ENCODE data around the gene LIMK2. TPM values are rescaled to one million over a fixed set of nuclear protein-coding genes. Genes with fewer than 3 reads are reported as not detected.

LIMK2 gene
- total and polyA plus RNA-seq, 9 of the 15 experiments (the other 6 are each of a cell fraction or from before 2014, with no cell fraction given) = 1.1 to 14.5 (median 8.5) TPM

- Histone ChIP-seq H3K9ac (ENCODE audit: insufficient read depth in 1 of 2, low read depth in 2 of 2, low read length in 2 of 2) (peak overlapping the region in 1 of 2 experiments; percentile 19; a peak in 2 of 4 replicates), H3K9me3 (replicated peaks; ENCODE audit: control insufficient read depth, insufficient read depth, low read depth, low read length) (no peaks in the 10 kb centered on the region), H3K4me3 (no peak overlapping the region), H3K27me3 (ENCODE audit: control insufficient read depth in 2 of 2, insufficient read depth in 2 of 2, low read length in 2 of 2) (no peaks in the 10 kb centered on the region), H3K27ac (ENCODE audit: extremely low read depth, low read depth, low read length) (peak overlapping the region; percentile 43; the same call in 1 of the 3 replicates), H3K4me2 (ENCODE audit: insufficient read depth, low read length) (peak overlapping the region; percentile 48), H3K79me2 (ENCODE audit: control insufficient read depth, insufficient read depth, low read length) (no peaks in the 10 kb centered on the region), H3K9me1 (ENCODE audit: control insufficient read depth, insufficient read depth, low read length) (no peaks in the 10 kb centered on the region), H4K20me1 (replicated peaks; ENCODE audit: control insufficient read depth, insufficient read depth, low read length) (no peaks in the 10 kb centered on the region), H3K36me3 (ENCODE audit: control insufficient read depth, insufficient read depth, low read length) (no peaks in the 10 kb centered on the region), H2AFZ (ENCODE audit: low read depth, low read length) (no peak overlapping the region), H3K4me1 (replicated peaks in 1 of 2; ENCODE audit: control insufficient read depth in 2 of 2, insufficient read depth in 2 of 2, low read length in 2 of 2) (peaks cover 9 to 18% of the 10 kb centered on the region in 2 experiments; a peak in 4 of 5 replicates)
- BruUV-seq (replicated peaks) = no TSS peak
- intact Hi-C loops (cut with micrococcal nuclease) = no loop called here
- 0 out of 3 replicates have a peak, but pooled peaks have one; percentile 10 for ATAC-seq
- ChIA-PET CTCF (ENCODE audit: low intra/inter-chr PET ratio) (interaction anchor here (0.6 kb wide), 1 partner anchor 16 kb away, joined by 4 read pairs; no protein-coding TSS in a partner anchor), POLR2A (interaction anchor here (0.5 to 1.0 kb wide), 2 partner anchors 17 to 56 kb away, joined by 3 to 5 read pairs; no protein-coding TSS in a partner anchor)
- DNase-seq (ENCODE audit: extremely low read depth in 1 of 4, low spot score in 3 of 4) = peak in 2 of 4 experiments; percentile 40
- peak; percentile 70 for FAIRE-seq
- WGBS (ENCODE audit: insufficient coverage, low coverage, missing lambda C conversion rate) = 35% methylated on average over 5 of the region's 5 CpGs
- in situ Hi-C loops (cut with MboI) = no loop called here
- TF ChIP-seq PBX2 (CRISPR knock-in tag; IDR thresholded peaks at IDR 0.05; ENCODE audit: low read depth) (no peak), PBX2 (tag; conservative IDR thresholded peaks at IDR 0.05; ENCODE audit: low read depth) (peak; percentile 95), SMARCA4 (IDR thresholded peaks at IDR 0.05) (peak; percentile 84; the same call in 1 of the 2 replicates), FOSL1 (tag; conservative IDR thresholded peaks at IDR 0.05) (peak; percentile 84), TBL1XR1 (IDR thresholded peaks at IDR 0.05; ENCODE audit: low read length in 2 of 2) (0 out of 4 replicates have a peak, but pooled peaks of 1 of the 2 experiments have one; percentile 40), TCF3 (CRISPR knock-in tag; IDR thresholded peaks at IDR 0.05) (peak; percentile 55), SMARCE1 (IDR thresholded peaks at IDR 0.05) (peak; percentile 78), NCOR1 (IDR thresholded peaks at IDR 0.05) (peak; percentile 60), MAFK (IDR thresholded peaks at IDR 0.05; ENCODE audit: low read length) (peak; percentile 71), PKNOX1 (IDR thresholded peaks at IDR 0.05) (peak; percentile 91), MAFF (IDR thresholded peaks at IDR 0.05; ENCODE audit: low read length) (peak; percentile 74), KDM1A (IDR thresholded peaks at IDR 0.05) (peak; percentile 46 to 65; a peak in 2 of 4 replicates), CBFA2T2 (conservative IDR thresholded peaks at IDR 0.05) (peak; percentile 57), SOX6 (IDR thresholded peaks at IDR 0.05) (0 out of 2 replicates have a peak, but pooled peaks have one; percentile 40), NFE2 (IDR thresholded peaks at IDR 0.05; ENCODE audit: low read depth) (peak; percentile 80), TAL1 (IDR thresholded peaks at IDR 0.05) (peak; percentile 61), ZNF316 (IDR thresholded peaks at IDR 0.05) (peak; percentile 91), SMARCA5 (IDR thresholded peaks at IDR 0.05) (no peak), TAF1 (IDR thresholded peaks at IDR 0.05; ENCODE audit: control insufficient read depth, extremely low read depth, insufficient read depth, low read length, severe bottlenecking) (no peak), JUND (IDR thresholded peaks at IDR 0.05; ENCODE audit: borderline replicate concordance, low read depth, low read length) (peak; percentile 71; the same call in 1 of the 2 replicates), JUND (tag; IDR thresholded peaks at IDR 0.05; ENCODE audit: borderline replicate concordance, low read depth, low read length) (peak; percentile 44; the same call in 2 of the 3 replicates)
Observed at GRCh38 chr22:31295831-31296657, 83.9 kb downstream of the LIMK2 start.

All from K562 (cell line).